Keratinocyte (primary cell): ENCODE measurements around the gene COQ4. TPM values are rescaled to one million over a fixed set of nuclear protein-coding genes. Genes with fewer than 3 reads are reported as not detected.

Experiments used
- DNase-seq: peaks from one replicate; pipeline ENCODE4 v3.0.0-alpha.2; 2011; ENCODE audit warnings: low read depth, missing footprints, low spot score
- FAIRE-seq: peaks from 2 replicates; lab custom pipeline; 2011; peaks lifted over from hg19 to GRCh38; lab: Jason Lieb, UNC
- H2AFZ ChIP-seq: 2 replicates; pipeline ENCODE4 v1.6.0; 2012; ENCODE audit warnings: low read length, control low read depth, inconsistent platforms; ENCODE audit not compliant: control insufficient read depth
- H3K27ac ChIP-seq: 2 replicates; pipeline ENCODE4 v1.5.1; 2011; ENCODE audit warnings: low read length; ENCODE audit not compliant: control insufficient read depth, insufficient read depth
- H3K27me3 ChIP-seq: 3 replicates; pipeline ENCODE4 v1.6.0; 2011; ENCODE audit warnings: low read length; ENCODE audit not compliant: control insufficient read depth, insufficient read depth; ENCODE audit errors: extremely low read depth
- H3K36me3 ChIP-seq, 2 experiments: 2 replicates in 1 of 2; 3 replicates in 1 of 2; pipeline ENCODE4 v1.5.1; 2011; ENCODE audit warnings: low read length in 2 of 2, mild to moderate bottlenecking in 1 of 2; ENCODE audit not compliant: control insufficient read depth in 2 of 2, insufficient read depth in 2 of 2; ENCODE audit errors: extremely low read depth in 1 of 2
- H3K4me1 ChIP-seq: 3 replicates; pipeline ENCODE4 v1.5.1; 2011; ENCODE audit warnings: low read length; ENCODE audit not compliant: control insufficient read depth, insufficient read depth; ENCODE audit errors: extremely low read depth
- H3K4me2 ChIP-seq: 3 replicates; pipeline ENCODE4 v1.6.0; 2011; ENCODE audit warnings: low read depth, low read length; ENCODE audit not compliant: control insufficient read depth, insufficient read depth; ENCODE audit errors: extremely low read depth
- H3K4me3 ChIP-seq, 3 experiments: fragments of 200-600 bp in 1 of 3; sonication (generic) in 1 of 3; 2 replicates in 2 of 3; 3 replicates in 1 of 3; pipeline ENCODE4 v1.5.1; 2011 to 2016; ENCODE audit warnings: low read length in 3 of 3, mild to moderate bottlenecking in 3 of 3, control low read depth in 2 of 3, inconsistent platforms in 1 of 3, low read depth in 1 of 3, mixed read lengths in 1 of 3, mixed run types in 1 of 3, moderate library complexity in 1 of 3; ENCODE audit not compliant: control insufficient read depth in 2 of 3, insufficient read depth in 2 of 3; ENCODE audit errors: extremely low read depth in 1 of 3
- H3K79me2 ChIP-seq: 2 replicates; pipeline ENCODE4 v1.6.0; 2012; ENCODE audit warnings: low read length; ENCODE audit not compliant: control insufficient read depth, insufficient read depth
- H3K9ac ChIP-seq: 3 replicates; pipeline ENCODE4 v1.6.0; 2011; ENCODE audit warnings: low read length; ENCODE audit not compliant: control insufficient read depth, insufficient read depth; ENCODE audit errors: extremely low read depth
- H3K9me1 ChIP-seq: 3 replicates; pipeline ENCODE4 v1.6.0; 2011; ENCODE audit warnings: low read length; ENCODE audit not compliant: control insufficient read depth, insufficient read depth; ENCODE audit errors: extremely low read depth
- H3K9me3 ChIP-seq: 2 replicates; pipeline ENCODE4 v1.5.1; 2012; ENCODE audit warnings: low read depth, low read length; ENCODE audit not compliant: control insufficient read depth
- H4K20me1 ChIP-seq: 3 replicates; pipeline ENCODE4 v1.6.0; 2011; ENCODE audit warnings: low read length; ENCODE audit not compliant: control insufficient read depth, insufficient read depth; ENCODE audit errors: extremely low read depth
- CTCF ChIP-seq, 3 experiments: IDR thresholded peaks in 1 of 3; conservative IDR thresholded peaks in 1 of 3; optimal IDR thresholded peaks in 1 of 3; 2 replicates in 2 of 3; 3 replicates in 1 of 3; pipeline versions ENCODE3 to v1.5.1; 2011; ENCODE audit warnings: low read length in 3 of 3, mild to moderate bottlenecking in 3 of 3, moderate library complexity in 2 of 3, control low read depth in 1 of 3, inconsistent platforms in 1 of 3; ENCODE audit not compliant: insufficient read depth in 2 of 3; ENCODE audit errors: extremely low read depth in 1 of 3
- EZH2 ChIP-seq: IDR thresholded peaks from one replicate; pipeline ENCODE4 v1.6.1; 2012; ENCODE audit warnings: inconsistent platforms, mild to moderate bottlenecking, low read length, moderate library complexity
- dilution Hi-C: fragments of 300-500 bp; cut with MboI; formaldehyde crosslinking; loops from one replicate; pipeline ENCODE4 v1.7.0; 2020; ENCODE audit warnings: low sequenced_read_pairs; ENCODE audit not compliant: extremely low pct_ligation_motif_present
- polyA plus RNA-seq, 5 experiments: library from polyadenylated mRNA; depleted of rRNA in 3 of 5; stranded (reverse) in 3 of 5; stranded (forward) in 1 of 5; unstranded in 1 of 5; fragments of >200 nt; gene quantifications; 1 replicate in 1 of 5; 2 replicates in 3 of 5; 3 replicates in 1 of 5; pipeline versions ENCODE4 v1.2.1 to v1.2.3, GENCODE V29; 2011 to 2012; ENCODE audit warnings: missing spikeins in 2 of 5, low read depth in 1 of 5, low replicate concordance in 1 of 5

Gene COQ4
- polyA plus RNA-seq, 1 donor (not counting 4 experiments of a cell fraction or from before 2014, with no cell fraction given) = 32.6 TPM

GRCh38 chr9:128324401-128324800 lies 1.8 kb downstream of the COQ4 start:
- no peak for FAIRE-seq
- H3K4me2 ChIP-seq = no peak overlapping the region
- H3K9me3 ChIP-seq = no peaks in the 10 kb centered on the region
- no peak overlapping the region for H2AFZ ChIP-seq
- H3K36me3 ChIP-seq = peaks cover 3 to 28% of the 10 kb centered on the region in 2 experiments
- H4K20me1 ChIP-seq = no peaks in the 10 kb centered on the region
- H3K27ac ChIP-seq = no peak overlapping the region
- H3K4me3 ChIP-seq = no peak overlapping the region
- H3K4me1 ChIP-seq = peaks cover 33% of the 10 kb centered on the region
- no peaks in the 10 kb centered on the region for H3K27me3 ChIP-seq
- H3K79me2 ChIP-seq = peaks cover 36% of the 10 kb centered on the region
- TF ChIP-seq CTCF (optimal IDR thresholded peaks at IDR 0.05 in 1 of 3, IDR thresholded peaks at IDR 0.05 in 1 of 3, conservative IDR thresholded peaks at IDR 0.05 in 1 of 3; ENCODE audit: extremely low read depth in 1 of 3, insufficient read depth in 2 of 3, low read length in 3 of 3) (no peak), EZH2 (no peak)
- dilution Hi-C loops = no loop called here
- no peak overlapping the region for H3K9ac ChIP-seq
- H3K9me1 ChIP-seq = peaks cover 4% of the 10 kb centered on the region
- no peak for DNase-seq

GRCh38 chr9:128325629-128326028 lies 3.0 kb downstream of the COQ4 start:
- Histone ChIP-seq H3K79me2 (peaks cover 36% of the 10 kb centered on the region), H3K27ac (no peak overlapping the region)
- no peak for FAIRE-seq

More at GRCh38 chr9:128325629-128326028, 3.0 kb downstream of the COQ4 start:
- Histone ChIP-seq H3K4me2 (no peak overlapping the region), H3K4me1 (peaks cover 35% of the 10 kb centered on the region), H3K27me3 (no peaks in the 10 kb centered on the region), H3K9me1 (peaks cover 4% of the 10 kb centered on the region), H3K4me3 (no peak overlapping the region), H3K9me3 (no peaks in the 10 kb centered on the region), H4K20me1 (no peaks in the 10 kb centered on the region), H2AFZ (no peak overlapping the region), H3K9ac (no peak overlapping the region), H3K36me3 (peaks cover 1 to 28% of the 10 kb centered on the region in 2 experiments)
- TF ChIP-seq CTCF (optimal IDR thresholded peaks at IDR 0.05 in 1 of 3, IDR thresholded peaks at IDR 0.05 in 1 of 3, conservative IDR thresholded peaks at IDR 0.05 in 1 of 3; ENCODE audit: extremely low read depth in 1 of 3, insufficient read depth in 2 of 3, low read length in 3 of 3) (no peak), EZH2 (no peak)
- dilution Hi-C loops = no loop called here
- DNase-seq = no peak
